Measurements from ENCODE around the gene CILP2. TPM values are rescaled to one million over a fixed set of nuclear protein-coding genes. Genes with fewer than 3 reads are reported as not detected.
A peak's percentile ranks its signal among the peaks of the same experiment; 100 is the strongest.

Gene CILP2
- polyA plus RNA-seq, 1 of the 3 experiments (the other 2 are of a cell fraction) = 1.9 TPM

DNA sequence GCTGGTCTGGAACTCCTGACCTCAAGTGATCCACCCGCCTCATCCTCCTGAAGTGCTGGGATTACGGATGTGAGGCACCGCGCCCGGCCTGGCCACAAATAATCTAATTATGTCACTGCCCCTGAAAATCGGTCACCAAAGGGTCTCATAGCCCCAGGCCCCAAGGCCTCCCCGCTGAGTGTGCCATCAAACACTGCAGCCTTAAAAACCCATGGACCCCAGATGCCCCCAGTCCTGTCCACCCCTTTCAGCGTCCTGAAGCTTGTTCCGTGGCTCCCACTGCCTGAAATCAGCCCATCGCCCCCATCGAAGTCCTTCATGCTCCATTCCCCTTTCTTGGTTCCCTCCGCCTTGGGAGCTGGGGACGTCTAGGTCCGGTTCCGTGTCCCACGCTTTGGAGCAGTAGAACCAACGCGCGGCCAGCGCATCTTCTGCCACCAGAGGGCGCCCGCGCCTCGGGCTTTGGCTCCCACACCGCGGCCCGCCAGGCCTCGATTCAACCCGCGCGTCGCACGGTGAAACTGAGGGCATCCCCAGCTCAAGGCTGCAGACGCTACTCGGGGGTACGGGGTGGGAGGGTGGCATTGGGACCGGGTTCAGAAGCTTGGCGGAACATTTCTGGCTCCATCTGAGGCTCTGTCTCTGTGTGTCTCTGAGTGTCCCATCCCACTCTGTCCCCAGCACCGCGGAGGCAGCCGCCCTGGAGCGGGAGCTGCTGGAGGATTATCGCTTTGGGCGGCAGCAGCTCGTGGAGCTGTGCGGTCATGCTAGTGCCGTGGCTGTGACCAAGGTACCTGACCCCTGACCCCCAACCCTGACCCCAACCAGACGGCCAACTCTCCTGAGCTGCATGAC is 5.9 kb upstream of the CILP2 start:
- Histone ChIP-seq H3K36me3 (replicated peaks in 1 of 2; ENCODE audit: control insufficient read depth in 1 of 2, insufficient read depth in 2 of 2, low read length in 1 of 2) (peaks cover 5 to 7% of the 10 kb centered on the region in 2 experiments), H3K4me2 (no peak overlapping the region)

More for the DNA sequence above, 5.9 kb upstream of the CILP2 start:
- 10% methylated on average over 29 of the region's 48 CpGs for WGBS (ENCODE audit: low lambda C conversion rate)
- Histone ChIP-seq H3K27ac (ENCODE audit: low read depth in 2 of 2, low read length in 1 of 2) (no peak overlapping the region), H3K4me3 (ENCODE audit: low read depth in 2 of 2, low read length in 1 of 2) (no peak overlapping the region; a peak in 1 of 4 replicates), H4K20me1 (ENCODE audit: insufficient read depth) (peaks cover 8% of the 10 kb centered on the region; the same call in 1 of the 2 replicates), H3K9me3 (no peaks in the 10 kb centered on the region), H3K79me2 (ENCODE audit: insufficient read depth) (no peaks in the 10 kb centered on the region), H3F3A (replicated peaks; ENCODE audit: insufficient read depth) (peaks cover 14% of the 10 kb centered on the region), H3K9me2 (no peaks in the 10 kb centered on the region), H3K9ac (no peak overlapping the region), H3K27me3 (ENCODE audit: insufficient read depth) (no peaks in the 10 kb centered on the region), H2AFZ (ENCODE audit: low read depth) (no peak overlapping the region), H3K4me1 (ENCODE audit: control insufficient read depth in 1 of 2, insufficient read depth in 2 of 2, low read depth in 1 of 2, low read length in 1 of 2) (peaks cover 0 to 14% of the 10 kb centered on the region in 2 experiments; a peak in 1 of 4 replicates)
- CTCF ChIA-PET = interaction anchor here (0.6 to 15.3 kb wide), 48 partner anchors 9 to 535 kb away, joined by 3 to 258 read pairs (median 5); partner anchors contain the start of genes ATP13A1, GMIP, LPAR2 and NDUFA13
- peak; percentile 86 for DNase-seq
- POLR2A ChIA-PET = interaction anchor here (0.6 to 0.9 kb wide), 2 partner anchors 112 to 121 kb away, joined by 3 read pairs; partner anchors contain the start of gene GMIP
- TF ChIP-seq RAD21 (IDR thresholded peaks at IDR 0.05; ENCODE audit: low read length) (peak; percentile 89), TCF12 (IDR thresholded peaks at IDR 0.05) (no peak), FOSL2 (IDR thresholded peaks at IDR 0.05; ENCODE audit: borderline replicate concordance, low read depth) (no peak), SIN3A (IDR thresholded peaks at IDR 0.05; ENCODE audit: borderline replicate concordance, low read depth, low read length) (0 out of 2 replicates have a peak, but pooled peaks have one; percentile 42), JUND (IDR thresholded peaks at IDR 0.05) (no peak), SMC3 (IDR thresholded peaks at IDR 0.05; ENCODE audit: low read depth, low read length) (peak; percentile 85), GABPA (IDR thresholded peaks at IDR 0.05; ENCODE audit: low read depth) (no peak), EZH2phosphoT487 (IDR thresholded peaks at IDR 0.05; ENCODE audit: borderline replicate concordance, low read depth) (no peak), YY1 (IDR thresholded peaks at IDR 0.05; ENCODE audit: low read depth) (no peak), NRF1 (IDR thresholded peaks at IDR 0.05; ENCODE audit: low read depth, low read length) (no peak)
- TF ChIP-seq, protein P1, sequence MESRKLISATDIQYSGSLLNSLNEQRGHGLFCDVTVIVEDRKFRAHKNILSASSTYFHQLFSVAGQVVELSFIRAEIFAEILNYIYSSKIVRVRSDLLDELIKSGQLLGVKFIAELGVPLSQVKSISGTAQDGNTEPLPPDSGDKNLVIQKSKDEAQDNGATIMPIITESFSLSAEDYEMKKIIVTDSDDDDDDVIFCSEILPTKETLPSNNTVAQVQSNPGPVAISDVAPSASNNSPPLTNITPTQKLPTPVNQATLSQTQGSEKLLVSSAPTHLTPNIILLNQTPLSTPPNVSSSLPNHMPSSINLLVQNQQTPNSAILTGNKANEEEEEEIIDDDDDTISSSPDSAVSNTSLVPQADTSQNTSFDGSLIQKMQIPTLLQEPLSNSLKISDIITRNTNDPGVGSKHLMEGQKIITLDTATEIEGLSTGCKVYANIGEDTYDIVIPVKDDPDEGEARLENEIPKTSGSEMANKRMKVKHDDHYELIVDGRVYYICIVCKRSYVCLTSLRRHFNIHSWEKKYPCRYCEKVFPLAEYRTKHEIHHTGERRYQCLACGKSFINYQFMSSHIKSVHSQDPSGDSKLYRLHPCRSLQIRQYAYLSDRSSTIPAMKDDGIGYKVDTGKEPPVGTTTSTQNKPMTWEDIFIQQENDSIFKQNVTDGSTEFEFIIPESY (IDR thresholded peaks at IDR 0.05; ENCODE audit: borderline replicate concordance, low read depth) = no peak
- TF ChIP-seq, protein P2, sequence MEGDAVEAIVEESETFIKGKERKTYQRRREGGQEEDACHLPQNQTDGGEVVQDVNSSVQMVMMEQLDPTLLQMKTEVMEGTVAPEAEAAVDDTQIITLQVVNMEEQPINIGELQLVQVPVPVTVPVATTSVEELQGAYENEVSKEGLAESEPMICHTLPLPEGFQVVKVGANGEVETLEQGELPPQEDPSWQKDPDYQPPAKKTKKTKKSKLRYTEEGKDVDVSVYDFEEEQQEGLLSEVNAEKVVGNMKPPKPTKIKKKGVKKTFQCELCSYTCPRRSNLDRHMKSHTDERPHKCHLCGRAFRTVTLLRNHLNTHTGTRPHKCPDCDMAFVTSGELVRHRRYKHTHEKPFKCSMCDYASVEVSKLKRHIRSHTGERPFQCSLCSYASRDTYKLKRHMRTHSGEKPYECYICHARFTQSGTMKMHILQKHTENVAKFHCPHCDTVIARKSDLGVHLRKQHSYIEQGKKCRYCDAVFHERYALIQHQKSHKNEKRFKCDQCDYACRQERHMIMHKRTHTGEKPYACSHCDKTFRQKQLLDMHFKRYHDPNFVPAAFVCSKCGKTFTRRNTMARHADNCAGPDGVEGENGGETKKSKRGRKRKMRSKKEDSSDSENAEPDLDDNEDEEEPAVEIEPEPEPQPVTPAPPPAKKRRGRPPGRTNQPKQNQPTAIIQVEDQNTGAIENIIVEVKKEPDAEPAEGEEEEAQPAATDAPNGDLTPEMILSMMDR (IDR thresholded peaks at IDR 0.05) = peak; percentile 95
- TF ChIP-seq, protein P3, sequence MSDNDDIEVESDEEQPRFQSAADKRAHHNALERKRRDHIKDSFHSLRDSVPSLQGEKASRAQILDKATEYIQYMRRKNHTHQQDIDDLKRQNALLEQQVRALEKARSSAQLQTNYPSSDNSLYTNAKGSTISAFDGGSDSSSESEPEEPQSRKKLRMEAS (IDR thresholded peaks at IDR 0.05; ENCODE audit: low read depth) = 0 out of 2 replicates have a peak, but pooled peaks have one; percentile 23
- TF ChIP-seq, protein P4, sequence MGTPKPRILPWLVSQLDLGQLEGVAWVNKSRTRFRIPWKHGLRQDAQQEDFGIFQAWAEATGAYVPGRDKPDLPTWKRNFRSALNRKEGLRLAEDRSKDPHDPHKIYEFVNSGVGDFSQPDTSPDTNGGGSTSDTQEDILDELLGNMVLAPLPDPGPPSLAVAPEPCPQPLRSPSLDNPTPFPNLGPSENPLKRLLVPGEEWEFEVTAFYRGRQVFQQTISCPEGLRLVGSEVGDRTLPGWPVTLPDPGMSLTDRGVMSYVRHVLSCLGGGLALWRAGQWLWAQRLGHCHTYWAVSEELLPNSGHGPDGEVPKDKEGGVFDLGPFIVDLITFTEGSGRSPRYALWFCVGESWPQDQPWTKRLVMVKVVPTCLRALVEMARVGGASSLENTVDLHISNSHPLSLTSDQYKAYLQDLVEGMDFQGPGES (IDR thresholded peaks at IDR 0.05; ENCODE audit: low read depth, low read length) = no peak
